Neural progenitor cell (in vitro differentiated cells): ENCODE data around the gene SYNC. TPM values are rescaled to one million over a fixed set of nuclear protein-coding genes. Genes with fewer than 3 reads are reported as not detected.
"Not testable (repeated sequence)": the region's sequence is repeated elsewhere in the genome, so short reads cannot be mapped to it uniquely, and the experiment has no call there.

Source experiments
- DNase-seq: peaks from one replicate; pipeline ENCODE4 v3.0.0-alpha.2; 2016; ENCODE audit warnings: low spot score
- H2AFZ ChIP-seq: fragments of 200-600 bp; sonication (generic); replicated peaks from 2 replicates; pipeline ENCODE4 v1.6.1; 2016; ENCODE audit warnings: antibody characterized with exemption
- H3F3A ChIP-seq: fragments of 200-600 bp; sonication (generic); 2 replicates; pipeline ENCODE4 v1.6.1; 2016; ENCODE audit warnings: antibody characterized with exemption, low read depth
- H3K27ac ChIP-seq: fragments of 200-600 bp; sonication (generic); 2 replicates; pipeline ENCODE4 v1.5.1; 2016; ENCODE audit warnings: mild to moderate bottlenecking
- H3K27me3 ChIP-seq: fragments of 200-600 bp; sonication (generic); 2 replicates; pipeline ENCODE4 v1.6.1; 2016; ENCODE audit warnings: mild to moderate bottlenecking, moderate library complexity
- H3K36me3 ChIP-seq: fragments of 200-600 bp; sonication (generic); 2 replicates; pipeline ENCODE4 v1.5.1; 2016
- H3K4me1 ChIP-seq: fragments of 200-600 bp; sonication (generic); 2 replicates; pipeline ENCODE4 v1.6.1; 2016; ENCODE audit warnings: mixed run types
- H3K4me2 ChIP-seq: fragments of 200-600 bp; sonication (generic); 2 replicates; pipeline ENCODE4 v1.6.1; 2016
- H3K4me3 ChIP-seq: fragments of 200-600 bp; sonication (generic); 2 replicates; pipeline ENCODE4 v1.5.1; 2016
- H3K79me2 ChIP-seq: fragments of 200-600 bp; sonication (generic); 2 replicates; pipeline ENCODE4 v1.6.1; 2016; ENCODE audit warnings: low read depth
- H3K9ac ChIP-seq: fragments of 200-600 bp; sonication (generic); 2 replicates; pipeline ENCODE4 v1.6.1; 2016
- H3K9me3 ChIP-seq: fragments of 200-600 bp; sonication (generic); 2 replicates; pipeline ENCODE4 v1.5.1; 2016; ENCODE audit warnings: low read depth
- H4K20me1 ChIP-seq: fragments of 200-600 bp; sonication (generic); 2 replicates; pipeline ENCODE4 v1.6.1; 2016; ENCODE audit warnings: low read depth
- H3K27ac Mint-ChIP-seq: 3 replicates; pipeline ENCODE4 v1.8.0; 2021; ENCODE audit warnings: mixed read lengths
- H3K27me3 Mint-ChIP-seq: 2 replicates; pipeline ENCODE4 v1.8.0; 2022; ENCODE audit warnings: low read depth, mild to moderate bottlenecking, inconsistent platforms, moderate library complexity, mixed read lengths; ENCODE audit not compliant: insufficient read depth
- H3K36me3 Mint-ChIP-seq: 3 replicates; pipeline ENCODE4 v1.8.0; 2021; ENCODE audit warnings: mixed read lengths
- H3K4me1 Mint-ChIP-seq: 3 replicates; pipeline ENCODE4 v1.8.0; 2021; ENCODE audit warnings: mixed read lengths
- H3K4me3 Mint-ChIP-seq: 3 replicates; pipeline ENCODE4 v1.8.0; 2021; ENCODE audit warnings: mild to moderate bottlenecking, moderate library complexity, mixed read lengths
- H3K9me3 Mint-ChIP-seq: 3 replicates; pipeline ENCODE4 v1.8.0; 2020; ENCODE audit warnings: mixed read lengths
- EZH2 ChIP-seq: fragments of 200-600 bp; sonication (generic); IDR thresholded peaks from 2 replicates; pipeline ENCODE4 v1.6.1; 2017; ENCODE audit warnings: antibody characterized with exemption, mild to moderate bottlenecking, moderate library complexity
- EZH2phosphoT487 ChIP-seq: fragments of 200-600 bp; sonication (generic); IDR thresholded peaks from 2 replicates; pipeline ENCODE4 v1.6.1; 2017; ENCODE audit warnings: antibody characterized with exemption
- total RNA-seq: library from RNA; depleted of rRNA; stranded (reverse); fragments of >200 nt; gene quantifications from 2 replicates; pipeline ENCODE4 v1.2.3, GENCODE V29; 2015; ENCODE audit warnings: low replicate concordance
- TF ChIP-seq, protein P1 (sequence below): fragments of 200-600 bp; sonication (generic); IDR thresholded peaks from 2 replicates; pipeline ENCODE4 v1.5.1; 2017; ENCODE audit warnings: antibody characterized with exemption, mild to moderate bottlenecking

SYNC gene
- total RNA-seq, 1 donor from 2014 or later, result not detected

DNA sequence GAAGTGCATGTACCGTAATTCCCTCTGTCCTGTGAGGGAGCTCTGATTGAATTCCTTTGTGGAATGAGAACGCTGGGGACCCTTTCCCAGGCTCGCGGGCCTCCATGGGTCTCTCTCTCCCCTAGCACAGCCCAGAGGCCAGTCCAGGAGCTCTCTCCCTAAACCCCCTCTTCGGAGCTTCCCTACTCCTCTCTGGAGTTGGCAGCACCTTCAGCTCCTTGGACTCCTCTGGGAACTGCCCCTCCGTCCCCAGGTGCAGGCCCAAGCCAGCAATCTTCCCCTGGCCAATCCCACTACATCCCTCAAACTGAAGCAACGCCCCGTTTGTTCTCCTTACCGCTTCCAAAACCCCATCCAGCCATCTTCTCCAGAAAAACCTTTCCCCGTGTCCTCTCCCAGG, 10.5 kb upstream of the SYNC start:
- H3K9me3 ChIP-seq, result no peaks in the 10 kb centered on the region
- H2AFZ ChIP-seq, result peak overlapping the region; percentile 44
- no peaks in the 10 kb centered on the region for H3K27me3 ChIP-seq
- no peaks in the 10 kb centered on the region for H3K36me3 ChIP-seq
- no peak for DNase-seq
- peaks cover 17% of the 10 kb centered on the region for H3F3A ChIP-seq
- no peak overlapping the region for H3K9ac ChIP-seq
- no peaks in the 10 kb centered on the region for H3K9me3 Mint-ChIP-seq
- H3K27me3 Mint-ChIP-seq, result peaks cover 6% of the 10 kb centered on the region
- TF ChIP-seq EZH2 (no peak), EZH2phosphoT487 (no peak)
- TF ChIP-seq, protein P1, sequence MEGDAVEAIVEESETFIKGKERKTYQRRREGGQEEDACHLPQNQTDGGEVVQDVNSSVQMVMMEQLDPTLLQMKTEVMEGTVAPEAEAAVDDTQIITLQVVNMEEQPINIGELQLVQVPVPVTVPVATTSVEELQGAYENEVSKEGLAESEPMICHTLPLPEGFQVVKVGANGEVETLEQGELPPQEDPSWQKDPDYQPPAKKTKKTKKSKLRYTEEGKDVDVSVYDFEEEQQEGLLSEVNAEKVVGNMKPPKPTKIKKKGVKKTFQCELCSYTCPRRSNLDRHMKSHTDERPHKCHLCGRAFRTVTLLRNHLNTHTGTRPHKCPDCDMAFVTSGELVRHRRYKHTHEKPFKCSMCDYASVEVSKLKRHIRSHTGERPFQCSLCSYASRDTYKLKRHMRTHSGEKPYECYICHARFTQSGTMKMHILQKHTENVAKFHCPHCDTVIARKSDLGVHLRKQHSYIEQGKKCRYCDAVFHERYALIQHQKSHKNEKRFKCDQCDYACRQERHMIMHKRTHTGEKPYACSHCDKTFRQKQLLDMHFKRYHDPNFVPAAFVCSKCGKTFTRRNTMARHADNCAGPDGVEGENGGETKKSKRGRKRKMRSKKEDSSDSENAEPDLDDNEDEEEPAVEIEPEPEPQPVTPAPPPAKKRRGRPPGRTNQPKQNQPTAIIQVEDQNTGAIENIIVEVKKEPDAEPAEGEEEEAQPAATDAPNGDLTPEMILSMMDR, result no peak
- H3K4me1 ChIP-seq, result peaks cover 15% of the 10 kb centered on the region
- no peak overlapping the region for H3K4me3 Mint-ChIP-seq
- no peak overlapping the region for H3K27ac ChIP-seq
- peak overlapping the region; percentile 11 for H3K27ac Mint-ChIP-seq
- no peak overlapping the region for H3K4me3 ChIP-seq
- no peaks in the 10 kb centered on the region for H4K20me1 ChIP-seq
- no peaks in the 10 kb centered on the region for H3K36me3 Mint-ChIP-seq
- no peaks in the 10 kb centered on the region for H3K79me2 ChIP-seq
- H3K4me1 Mint-ChIP-seq, result peaks cover 22% of the 10 kb centered on the region
- H3K4me2 ChIP-seq, result no peak overlapping the region

DNA sequence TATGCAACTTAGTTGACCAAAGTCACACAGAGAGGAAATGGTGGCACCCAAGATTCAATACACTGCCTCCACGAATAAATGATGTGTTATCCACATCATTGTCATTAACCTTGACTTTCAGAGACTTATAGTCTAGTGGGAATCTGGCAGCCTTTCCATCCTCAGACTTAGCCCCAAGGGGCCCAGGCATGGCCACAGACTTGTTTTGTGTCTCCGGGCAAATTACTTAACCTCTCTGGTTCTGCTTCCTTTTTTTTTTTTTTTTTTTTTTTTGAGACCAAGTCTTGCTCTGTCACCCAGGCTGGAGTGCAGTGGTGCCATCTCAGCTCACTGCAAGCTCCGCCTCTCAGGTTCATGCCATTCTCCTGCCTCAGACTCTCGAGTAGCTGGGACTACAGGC, 8.7 kb upstream of the SYNC start:
- not testable (repeated sequence) for H3K4me1 ChIP-seq, H3F3A ChIP-seq, H4K20me1 ChIP-seq, H3K27ac ChIP-seq, H3K36me3 ChIP-seq, H3K4me3 Mint-ChIP-seq, H3K27me3 Mint-ChIP-seq, H3K4me2 ChIP-seq, H3K9me3 Mint-ChIP-seq, DNase-seq, H3K79me2 ChIP-seq, H3K27ac Mint-ChIP-seq, H3K4me3 ChIP-seq, H3K36me3 Mint-ChIP-seq, H2AFZ ChIP-seq, H3K27me3 ChIP-seq, H3K9ac ChIP-seq, H3K9me3 ChIP-seq
- peaks cover 13% of the 10 kb centered on the region for H3K4me1 Mint-ChIP-seq

DNA sequence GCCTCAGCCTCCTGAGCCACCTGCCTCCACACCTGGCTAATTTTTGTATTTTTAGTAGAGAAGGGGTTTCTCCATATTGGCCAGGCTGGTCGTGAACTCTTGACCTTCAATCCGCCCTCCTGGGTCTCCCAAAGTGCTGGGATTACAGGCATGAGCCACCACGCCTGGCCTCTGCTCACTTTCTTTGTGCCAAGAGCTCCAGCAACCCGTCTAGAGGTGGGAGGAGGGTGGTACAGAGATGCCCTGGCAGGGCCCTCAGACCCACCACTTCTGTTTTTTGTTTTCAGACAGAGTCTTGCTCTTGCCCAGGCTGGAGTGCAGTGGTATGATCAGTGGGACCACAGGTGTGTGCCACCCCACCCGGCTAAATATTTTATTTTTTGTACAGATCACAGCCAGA, 6.9 kb upstream of the SYNC start:
- no peaks in the 10 kb centered on the region for H4K20me1 ChIP-seq
- Mint-ChIP-seq H3K27me3 (peaks cover 10% of the 10 kb centered on the region), H3K9me3 (no peaks in the 10 kb centered on the region), H3K27ac (no peak overlapping the region), H3K36me3 (no peaks in the 10 kb centered on the region), H3K4me1 (peaks cover 13% of the 10 kb centered on the region), H3K4me3 (no peak overlapping the region)
- no peaks in the 10 kb centered on the region for H3K9me3 ChIP-seq
- TF ChIP-seq EZH2, result no peak
- TF ChIP-seq, protein P1, result no peak
- TF ChIP-seq EZH2phosphoT487, result no peak
- H3K4me3 ChIP-seq, result no peak overlapping the region
- no peak overlapping the region for H3K9ac ChIP-seq
- H3K36me3 ChIP-seq, result no peaks in the 10 kb centered on the region
- no peak overlapping the region for H3K27ac ChIP-seq
- no peak overlapping the region for H3K4me2 ChIP-seq
- peaks cover 7% of the 10 kb centered on the region for H3K4me1 ChIP-seq
- DNase-seq, result no peak
- H3F3A ChIP-seq, result peaks cover 7% of the 10 kb centered on the region
- H3K79me2 ChIP-seq, result no peaks in the 10 kb centered on the region
- no peak overlapping the region for H2AFZ ChIP-seq
- H3K27me3 ChIP-seq, result peaks cover 4% of the 10 kb centered on the region

DNA sequence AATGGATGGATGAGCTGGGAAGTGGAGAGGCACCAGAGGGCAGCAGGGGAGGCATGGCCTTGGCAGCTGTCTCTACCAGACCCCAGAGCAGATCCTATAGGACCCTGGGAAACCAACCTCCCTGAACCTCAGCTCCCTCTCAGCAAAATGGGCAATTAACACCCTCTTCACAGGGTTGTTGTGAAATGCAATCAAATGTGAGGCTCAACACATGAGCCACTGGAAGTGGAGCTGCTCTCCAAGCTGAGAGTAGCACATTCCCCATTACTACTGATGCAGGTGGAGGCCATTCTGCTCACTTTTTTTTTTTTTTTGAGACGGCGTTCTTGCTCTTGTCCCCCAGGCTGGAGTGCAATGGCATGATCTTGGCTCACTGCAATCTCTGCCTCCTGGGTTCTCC, 6.5 kb upstream of the SYNC start:
- Histone ChIP-seq H4K20me1 (no peaks in the 10 kb centered on the region), H3K4me1 (peaks cover 7% of the 10 kb centered on the region), H3K79me2 (no peaks in the 10 kb centered on the region), H2AFZ (no peak overlapping the region), H3K27ac (no peak overlapping the region), H3K9me3 (no peaks in the 10 kb centered on the region), H3K27me3 (peaks cover 8% of the 10 kb centered on the region), H3K9ac (no peak overlapping the region), H3K36me3 (no peaks in the 10 kb centered on the region), H3F3A (peaks cover 7% of the 10 kb centered on the region), H3K4me2 (no peak overlapping the region), H3K4me3 (no peak overlapping the region)
- TF ChIP-seq, protein P1, result no peak
- TF ChIP-seq EZH2phosphoT487 (no peak), EZH2 (no peak)
- Mint-ChIP-seq H3K27me3 (peaks cover 10% of the 10 kb centered on the region), H3K27ac (no peak overlapping the region), H3K4me1 (peaks cover 11% of the 10 kb centered on the region), H3K4me3 (peak overlapping the region; percentile 57), H3K9me3 (no peaks in the 10 kb centered on the region), H3K36me3 (no peaks in the 10 kb centered on the region)
- DNase-seq, result no peak
